Endothelial cell of umbilical vein (primary cell): ENCODE data around the gene MAPK11. TPM values are rescaled to one million over a fixed set of nuclear protein-coding genes. Genes with fewer than 3 reads are reported as not detected.
A peak's percentile ranks its signal among the peaks of the same experiment; 100 is the strongest.

Experiments used
- BruUV-seq: library from RNA; stranded (reverse); fragments of 400-500 nt; replicated peaks from 2 replicates; lab custom pipeline; 2021; lab: Mats Ljungman, UMichigan
- CTCF ChIA-PET: fragments of 300-600, 350-600 bp; sonication (Branson Sonifier 250); formaldehyde crosslinking; loops from one replicate; lab custom pipeline; 2021; ENCODE audit warnings: antibody characterized with exemption, inconsistent platforms; lab: Charles Lee
- POLR2A ChIA-PET: fragments of 300-600, 350-600 bp; sonication (Branson Sonifier 250); formaldehyde crosslinking; loops from one replicate; lab custom pipeline; 2021; ENCODE audit warnings: antibody characterized with exemption, inconsistent platforms; lab: Charles Lee
- DNase-seq: peaks from one replicate; pipeline ENCODE4 v3.0.0-alpha.2; 2011; ENCODE audit warnings: low read depth, low spot score
- FAIRE-seq: peaks from 2 replicates; lab custom pipeline; 2011; peaks lifted over from hg19 to GRCh38; lab: Jason Lieb, UNC
- H2AFZ ChIP-seq: 2 replicates; pipeline ENCODE4 v1.6.0; 2012; ENCODE audit warnings: low read depth, low read length, control low read depth, inconsistent platforms
- H3K27ac ChIP-seq: 2 replicates; pipeline ENCODE4 v1.5.1; 2011; ENCODE audit warnings: low read depth, mild to moderate bottlenecking, control low read depth, low read length, moderate library complexity; ENCODE audit not compliant: insufficient read depth
- H3K27me3 ChIP-seq, 2 experiments: 2 replicates each; pipeline versions ENCODE4 v1.6.0 to v1.6.1; 2011; ENCODE audit warnings: low read length in 2 of 2, mixed read lengths in 1 of 2; ENCODE audit not compliant: control insufficient read depth in 2 of 2, insufficient read depth in 2 of 2
- H3K36me3 ChIP-seq, 2 experiments: 2 replicates in 1 of 2; 3 replicates in 1 of 2; pipeline ENCODE4 v1.5.1; 2011; ENCODE audit warnings: low read length in 2 of 2, mild to moderate bottlenecking in 1 of 2, moderate library complexity in 1 of 2; ENCODE audit not compliant: control insufficient read depth in 2 of 2, insufficient read depth in 2 of 2; ENCODE audit errors: extremely low read depth in 1 of 2
- H3K4me1 ChIP-seq: 3 replicates; pipeline ENCODE4 v1.5.1; 2011; ENCODE audit warnings: mild to moderate bottlenecking, low read length; ENCODE audit not compliant: control insufficient read depth, insufficient read depth; ENCODE audit errors: extremely low read depth
- H3K4me2 ChIP-seq: 2 replicates; pipeline ENCODE4 v1.6.1; 2011; ENCODE audit warnings: low read length, control low read depth, mixed read lengths; ENCODE audit not compliant: insufficient read depth
- H3K4me3 ChIP-seq, 3 experiments: fragments of 200-600 bp in 1 of 3; sonication (generic), shearing (Covaris generic) in 1 of 3; replicated peaks in 1 of 3; 2 replicates each; pipeline ENCODE4 v1.5.1; 2011 to 2016; ENCODE audit warnings: control low read depth in 3 of 3, low read length in 3 of 3, mild to moderate bottlenecking in 2 of 3, inconsistent platforms in 1 of 3, low read depth in 1 of 3, moderate library complexity in 1 of 3; ENCODE audit not compliant: insufficient read depth in 1 of 3
- H3K79me2 ChIP-seq: 2 replicates; pipeline ENCODE4 v1.6.0; 2012; ENCODE audit warnings: low read length, inconsistent platforms; ENCODE audit not compliant: control insufficient read depth, insufficient read depth
- H3K9ac ChIP-seq: replicated peaks from 2 replicates; pipeline ENCODE3; 2011; ENCODE audit warnings: low read length, control low read depth; ENCODE audit not compliant: insufficient read depth; ENCODE audit errors: extremely low read depth
- H3K9me1 ChIP-seq: replicated peaks from 3 replicates; pipeline ENCODE4 v1.6.0; 2011; ENCODE audit warnings: mild to moderate bottlenecking, low read length; ENCODE audit not compliant: control insufficient read depth, insufficient read depth; ENCODE audit errors: extremely low read depth
- H3K9me3 ChIP-seq: replicated peaks from 2 replicates; pipeline ENCODE4 v1.5.1; 2012; ENCODE audit warnings: low read length, inconsistent platforms; ENCODE audit not compliant: control insufficient read depth, insufficient read depth
- H4K20me1 ChIP-seq: replicated peaks from 2 replicates; pipeline ENCODE3; 2011; ENCODE audit warnings: mild to moderate bottlenecking, low read length; ENCODE audit not compliant: control insufficient read depth, insufficient read depth; ENCODE audit errors: extremely low read depth
- POLR2A ChIP-seq: IDR thresholded peaks from 2 replicates; pipeline ENCODE4 v1.6.1; 2012; ENCODE audit warnings: low read depth, mild to moderate bottlenecking, control low read depth, low read length
- POLR2AphosphoS5 ChIP-seq: IDR thresholded peaks from 2 replicates; pipeline ENCODE4 v1.6.1; 2012; ENCODE audit warnings: low read depth, mild to moderate bottlenecking, control low read depth, low read length, moderate library complexity; ENCODE audit not compliant: insufficient read depth
- dilution Hi-C: fragments of 300-500 bp; cut with MboI; formaldehyde crosslinking; loops from one replicate; pipeline ENCODE4 v1.15.0; 2019; ENCODE audit warnings: low sequenced_read_pairs; ENCODE audit not compliant: extremely low pct_ligation_motif_present
- intact Hi-C: fragments of 100-400 bp; cut with micrococcal nuclease; formaldehyde crosslinking; loops from one replicate; pipeline ENCODE4 v1.10.0; 2022
- polyA plus RNA-seq, 4 experiments: library from polyadenylated mRNA; depleted of rRNA in 3 of 4; stranded (reverse) in 3 of 4; unstranded in 1 of 4; fragments of >200 nt; gene quantifications; 2 replicates each; pipeline versions ENCODE4 v1.2.1 to v1.2.3, GENCODE V29; 2011 to 2012; ENCODE audit warnings: missing spikeins in 1 of 4
- total RNA-seq: library from RNA; stranded (reverse); gene quantifications from 2 replicates; pipeline ENCODE4 v1.2.3, GENCODE V29; 2021
- TF ChIP-seq, protein P1 (sequence below), 2 donors: IDR thresholded peaks; 1 replicate in 1 of 2; 2 replicates in 1 of 2; pipeline ENCODE4 v1.5.1; 2011; ENCODE audit warnings: low read length in 2 of 2, mild to moderate bottlenecking in 2 of 2, moderate library complexity in 2 of 2, control low read depth in 1 of 2, inconsistent platforms in 1 of 2, low read depth in 1 of 2; ENCODE audit not compliant: insufficient read depth in 1 of 2; ENCODE audit errors: extremely low read depth in 1 of 2

Gene MAPK11
- total and polyA plus RNA-seq, 2 donors (not counting 3 experiments of a cell fraction or from before 2014, with no cell fraction given): 22.8 to 26.3 TPM

DNA sequence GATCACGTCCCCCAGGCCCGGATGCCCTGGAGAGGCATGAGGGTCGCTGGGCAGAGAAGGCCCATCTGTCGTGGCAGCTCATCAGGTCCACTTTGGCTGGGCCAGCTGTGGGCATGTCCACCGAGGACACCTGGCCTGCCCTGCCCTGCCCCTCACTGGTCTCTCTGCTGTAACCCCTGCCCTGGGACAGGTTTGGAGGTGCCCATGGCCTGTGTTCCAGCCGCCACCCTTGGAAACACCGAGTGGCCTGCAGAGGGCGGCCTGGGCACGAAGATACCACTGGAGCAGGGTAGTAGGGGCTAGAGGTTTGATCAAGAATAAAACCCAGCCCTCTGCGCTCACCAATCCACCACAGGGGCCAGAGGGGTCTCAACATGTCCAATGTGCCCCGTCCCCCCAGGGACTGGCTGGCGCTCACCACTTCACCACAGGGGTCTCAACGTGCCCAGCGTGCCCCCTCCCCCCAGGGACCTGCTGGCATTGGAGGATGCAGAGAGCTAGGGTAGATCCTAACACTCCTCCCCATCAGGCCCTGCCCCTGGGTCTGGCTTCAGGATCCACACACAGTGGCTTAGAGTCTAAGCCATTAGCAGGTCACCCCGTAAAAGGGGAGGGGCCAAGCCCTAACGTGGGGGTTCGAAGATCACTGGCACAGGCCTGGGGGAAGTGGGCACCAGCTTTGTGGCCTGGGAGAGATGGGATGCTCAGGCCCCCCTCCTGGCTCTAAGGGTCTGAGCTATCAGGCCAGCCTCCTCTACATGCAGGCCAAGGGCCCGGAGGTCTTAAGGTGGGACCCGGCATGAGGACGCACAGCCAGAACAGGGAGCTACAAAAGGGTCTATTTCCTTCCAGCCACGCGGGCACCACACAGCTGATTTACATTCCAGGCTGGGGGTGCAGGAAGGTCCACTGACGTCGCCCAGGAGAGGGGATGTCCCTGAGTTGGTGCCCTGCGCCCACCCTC is 17.8 kb downstream of the MAPK11 start:
- Histone ChIP-seq H3K36me3 (peaks cover 0 to 30% of the 10 kb centered on the region in 2 experiments), H3K27ac (no peak overlapping the region), H3K27me3 (no peaks in the 10 kb centered on the region), H3K4me2 (no peak overlapping the region), H3K9me3 (no peaks in the 10 kb centered on the region), H4K20me1 (no peaks in the 10 kb centered on the region), H3K9me1 (no peaks in the 10 kb centered on the region), H3K4me3 (no peak overlapping the region), H2AFZ (no peak overlapping the region), H3K9ac (no peak overlapping the region), H3K79me2 (no peaks in the 10 kb centered on the region), H3K4me1 (peaks cover 11% of the 10 kb centered on the region)
- DNase-seq (peak; percentile 67), FAIRE-seq (peak; percentile 83)
- ChIA-PET CTCF (interaction anchor here (0.5 to 4.2 kb wide), 24 partner anchors 10 to 273 kb away, joined by 3 to 60 read pairs (median 4); partner anchors contain the start of genes DENND6B, MAPK11, MAPK12 and SCO2), POLR2A (no interaction called here)
- dilution Hi-C loops (no loop called here), intact Hi-C loops (loop anchor here (1.0 kb wide), 3 partner anchors 75 to 246 kb away; partner anchors contain the start of gene DENND6B)
- no TSS peak for BruUV-seq
- TF ChIP-seq POLR2AphosphoS5 (peak; percentile 10), POLR2A (no peak)
- TF ChIP-seq, protein P1, sequence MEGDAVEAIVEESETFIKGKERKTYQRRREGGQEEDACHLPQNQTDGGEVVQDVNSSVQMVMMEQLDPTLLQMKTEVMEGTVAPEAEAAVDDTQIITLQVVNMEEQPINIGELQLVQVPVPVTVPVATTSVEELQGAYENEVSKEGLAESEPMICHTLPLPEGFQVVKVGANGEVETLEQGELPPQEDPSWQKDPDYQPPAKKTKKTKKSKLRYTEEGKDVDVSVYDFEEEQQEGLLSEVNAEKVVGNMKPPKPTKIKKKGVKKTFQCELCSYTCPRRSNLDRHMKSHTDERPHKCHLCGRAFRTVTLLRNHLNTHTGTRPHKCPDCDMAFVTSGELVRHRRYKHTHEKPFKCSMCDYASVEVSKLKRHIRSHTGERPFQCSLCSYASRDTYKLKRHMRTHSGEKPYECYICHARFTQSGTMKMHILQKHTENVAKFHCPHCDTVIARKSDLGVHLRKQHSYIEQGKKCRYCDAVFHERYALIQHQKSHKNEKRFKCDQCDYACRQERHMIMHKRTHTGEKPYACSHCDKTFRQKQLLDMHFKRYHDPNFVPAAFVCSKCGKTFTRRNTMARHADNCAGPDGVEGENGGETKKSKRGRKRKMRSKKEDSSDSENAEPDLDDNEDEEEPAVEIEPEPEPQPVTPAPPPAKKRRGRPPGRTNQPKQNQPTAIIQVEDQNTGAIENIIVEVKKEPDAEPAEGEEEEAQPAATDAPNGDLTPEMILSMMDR (IDR thresholded peaks at IDR 0.05; ENCODE audit: extremely low read depth in 1 of 2, insufficient read depth in 1 of 2, low read depth in 1 of 2, low read length in 2 of 2): peak; percentile 75 to 81
